Neural cell (in vitro differentiated cells): Measurements from ENCODE around the gene LAMA5. TPM values are rescaled to one million over a fixed set of nuclear protein-coding genes. Genes with fewer than 3 reads are reported as not detected.

ENCODE experiments used
- H2AFZ ChIP-seq: fragments of 200-600, 300-800 bp; sonication (generic), shearing (Covaris generic); 2 replicates; pipeline ENCODE4 v1.6.0; 2014; ENCODE audit warnings: low read depth, mild to moderate bottlenecking, antibody characterized with exemption, low read length, moderate library complexity
- H3F3A ChIP-seq: fragments of 200-600 bp; shearing (Covaris generic); 2 replicates; pipeline ENCODE4 v1.6.1; 2016; ENCODE audit warnings: mild to moderate bottlenecking, moderate library complexity, mixed read lengths, antibody characterized with exemption, low read length; ENCODE audit not compliant: insufficient read depth, poor library complexity, severe bottlenecking
- H3K27ac ChIP-seq: fragments of 200-600, 300-800 bp; sonication (generic), shearing (Covaris generic); 2 replicates; pipeline ENCODE4 v1.5.1; 2014; ENCODE audit warnings: mild to moderate bottlenecking, low read length, moderate library complexity
- H3K27me3 ChIP-seq: fragments of 300-800, 200-600 bp; sonication (generic), shearing (Covaris generic); 2 replicates; pipeline ENCODE4 v1.6.0; 2014; ENCODE audit warnings: mild to moderate bottlenecking, low read depth, low read length, moderate library complexity; ENCODE audit not compliant: insufficient read depth
- H3K36me3 ChIP-seq: fragments of 300-800, 200-600 bp; sonication (generic), shearing (Covaris generic); 2 replicates; pipeline ENCODE4 v1.5.1; 2014; ENCODE audit warnings: mild to moderate bottlenecking, antibody characterized with exemption, low read length, moderate library complexity; ENCODE audit not compliant: insufficient read depth
- H3K4me2 ChIP-seq: fragments of 300-800, 200-600 bp; sonication (generic), shearing (Covaris generic); 2 replicates; pipeline ENCODE4 v1.6.0; 2014; ENCODE audit warnings: mild to moderate bottlenecking, low read length
- H3K4me3 ChIP-seq: fragments of 300-800, 200-600 bp; sonication (generic), shearing (Covaris generic); 2 replicates; pipeline ENCODE4 v1.5.1; 2014; ENCODE audit warnings: mild to moderate bottlenecking, low read length, moderate library complexity
- H3K79me2 ChIP-seq: fragments of 200-600 bp; shearing (Covaris generic); replicated peaks from 2 replicates; pipeline ENCODE4 v1.6.0; 2014; ENCODE audit warnings: mild to moderate bottlenecking, low read length, moderate library complexity; ENCODE audit not compliant: insufficient read depth
- H3K9ac ChIP-seq: fragments of 300-800, 200-600 bp; sonication (generic), shearing (Covaris generic); 2 replicates; pipeline ENCODE4 v1.6.1; 2016; ENCODE audit warnings: mild to moderate bottlenecking, low read length, mixed read lengths
- H3K9me2 ChIP-seq: fragments of 200-600 bp; shearing (Covaris generic); 2 replicates; pipeline ENCODE4 v1.6.1; 2016; ENCODE audit warnings: mild to moderate bottlenecking, low read length, mixed read lengths; ENCODE audit not compliant: insufficient read depth
- H3K9me3 ChIP-seq: fragments of 200-600, 300-800 bp; sonication (generic), shearing (Covaris generic); 2 replicates; pipeline ENCODE4 v1.6.1; 2016; ENCODE audit warnings: mild to moderate bottlenecking, mixed run types, low read length, moderate library complexity, mixed read lengths
- H4K20me1 ChIP-seq: fragments of 200-600 bp; shearing (Covaris generic); 2 replicates; pipeline ENCODE4 v1.6.1; 2016; ENCODE audit warnings: mild to moderate bottlenecking, mixed run types; ENCODE audit not compliant: insufficient read depth
- EP300 ChIP-seq: fragments of 450-650 bp; conservative IDR thresholded peaks from 2 replicates; pipeline ENCODE4 v1.6.1; 2014; ENCODE audit warnings: antibody characterized with exemption, mild to moderate bottlenecking, moderate library complexity; ENCODE audit not compliant: poor library complexity, severe bottlenecking
- EZH2 ChIP-seq: fragments of 200-600, 300-800 bp; shearing (Covaris generic), sonication (generic); IDR thresholded peaks from 2 replicates; pipeline ENCODE4 v1.6.1; 2014; ENCODE audit warnings: antibody characterized with exemption, low read length, borderline replicate concordance, mild to moderate bottlenecking; ENCODE audit not compliant: insufficient read depth, poor library complexity, severe bottlenecking
- MXI1 ChIP-seq: fragments of 450-650 bp; conservative IDR thresholded peaks from 2 replicates; pipeline ENCODE4 v1.6.1; 2014; ENCODE audit warnings: antibody characterized with exemption, mild to moderate bottlenecking; ENCODE audit not compliant: poor library complexity, severe bottlenecking
- POLR2AphosphoS5 ChIP-seq: IDR thresholded peaks from 2 replicates; pipeline ENCODE4 v1.6.1; 2012
- RAD21 ChIP-seq: fragments of 450-650 bp; conservative IDR thresholded peaks from 2 replicates; pipeline ENCODE4 v1.6.1; 2014; ENCODE audit warnings: antibody characterized with exemption, mild to moderate bottlenecking, moderate library complexity
- SMC3 ChIP-seq: fragments of 450-650 bp; conservative IDR thresholded peaks from 2 replicates; pipeline ENCODE4 v1.6.1; 2014; ENCODE audit warnings: antibody characterized with exemption, mild to moderate bottlenecking, moderate library complexity; ENCODE audit not compliant: poor library complexity
- TAF1 ChIP-seq: IDR thresholded peaks from 2 replicates; pipeline ENCODE4 v1.6.1; 2012; ENCODE audit warnings: low read depth
- polyA plus RNA-seq: library from polyadenylated mRNA; depleted of rRNA; stranded (reverse); fragments of >200 nt; gene quantifications from 2 replicates; pipeline ENCODE4 v1.2.3, GENCODE V29; 2014
- TF ChIP-seq, protein P1 (sequence below): IDR thresholded peaks from 2 replicates; pipeline ENCODE4 v1.6.1; 2012; ENCODE audit warnings: borderline replicate concordance
- TF ChIP-seq, protein P2 (sequence below): fragments of 450-650 bp; IDR thresholded peaks from 2 replicates; pipeline ENCODE4 v1.5.1; 2014; ENCODE audit warnings: antibody characterized with exemption, mild to moderate bottlenecking, moderate library complexity; ENCODE audit not compliant: poor library complexity, severe bottlenecking

LAMA5 gene
- polyA plus RNA-seq, 1 donor from 2014 or later: 27.2 TPM

DNA sequence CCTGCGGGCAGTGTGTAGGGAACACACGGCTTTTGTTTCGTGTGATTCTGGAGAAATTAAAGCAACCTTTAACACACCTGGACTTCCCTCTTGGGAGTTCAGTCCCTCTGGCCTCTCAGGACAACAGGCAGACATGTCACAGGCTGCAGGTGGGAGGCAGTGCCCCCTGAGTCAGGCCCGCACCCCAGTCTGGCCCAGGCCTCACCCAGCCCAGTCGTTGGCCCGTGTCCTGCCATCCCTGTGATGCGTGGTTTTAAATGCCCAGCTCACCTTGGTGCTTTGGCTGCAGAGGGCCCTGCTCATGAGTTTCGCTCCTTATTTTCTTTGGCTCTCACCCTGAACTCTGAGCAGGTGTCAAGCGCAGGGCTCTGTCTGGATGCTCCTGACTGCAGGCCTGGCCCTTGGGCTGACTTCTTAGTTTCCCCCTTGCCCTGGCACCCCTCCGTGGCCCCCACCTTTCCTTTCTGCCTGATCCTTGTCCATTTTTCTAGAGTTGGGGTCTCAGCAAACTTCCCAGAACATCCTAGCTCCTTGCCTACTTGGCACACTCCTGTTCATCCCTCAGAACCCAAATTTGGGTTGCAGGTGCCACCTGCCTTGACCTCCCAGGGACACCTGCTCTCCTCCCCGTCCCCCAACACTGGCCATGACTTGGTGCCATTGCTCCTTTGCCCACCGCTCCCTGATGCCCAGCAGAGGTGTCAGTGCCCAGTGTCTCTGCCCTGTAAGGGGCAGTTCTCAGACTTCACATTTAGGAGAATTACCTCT lies 42.2 kb upstream of the LAMA5 start:
- Histone ChIP-seq H3K27me3 (no peaks in the 10 kb centered on the region), H2AFZ (no peak overlapping the region), H3K9me3 (no peaks in the 10 kb centered on the region), H3F3A (no peaks in the 10 kb centered on the region), H3K4me3 (no peak overlapping the region), H3K36me3 (no peaks in the 10 kb centered on the region), H3K79me2 (peaks cover 9% of the 10 kb centered on the region), H3K27ac (no peak overlapping the region), H4K20me1 (no peaks in the 10 kb centered on the region), H3K9ac (no peak overlapping the region), H3K4me2 (no peak overlapping the region), H3K9me2 (no peaks in the 10 kb centered on the region)
- TF ChIP-seq, protein P1, sequence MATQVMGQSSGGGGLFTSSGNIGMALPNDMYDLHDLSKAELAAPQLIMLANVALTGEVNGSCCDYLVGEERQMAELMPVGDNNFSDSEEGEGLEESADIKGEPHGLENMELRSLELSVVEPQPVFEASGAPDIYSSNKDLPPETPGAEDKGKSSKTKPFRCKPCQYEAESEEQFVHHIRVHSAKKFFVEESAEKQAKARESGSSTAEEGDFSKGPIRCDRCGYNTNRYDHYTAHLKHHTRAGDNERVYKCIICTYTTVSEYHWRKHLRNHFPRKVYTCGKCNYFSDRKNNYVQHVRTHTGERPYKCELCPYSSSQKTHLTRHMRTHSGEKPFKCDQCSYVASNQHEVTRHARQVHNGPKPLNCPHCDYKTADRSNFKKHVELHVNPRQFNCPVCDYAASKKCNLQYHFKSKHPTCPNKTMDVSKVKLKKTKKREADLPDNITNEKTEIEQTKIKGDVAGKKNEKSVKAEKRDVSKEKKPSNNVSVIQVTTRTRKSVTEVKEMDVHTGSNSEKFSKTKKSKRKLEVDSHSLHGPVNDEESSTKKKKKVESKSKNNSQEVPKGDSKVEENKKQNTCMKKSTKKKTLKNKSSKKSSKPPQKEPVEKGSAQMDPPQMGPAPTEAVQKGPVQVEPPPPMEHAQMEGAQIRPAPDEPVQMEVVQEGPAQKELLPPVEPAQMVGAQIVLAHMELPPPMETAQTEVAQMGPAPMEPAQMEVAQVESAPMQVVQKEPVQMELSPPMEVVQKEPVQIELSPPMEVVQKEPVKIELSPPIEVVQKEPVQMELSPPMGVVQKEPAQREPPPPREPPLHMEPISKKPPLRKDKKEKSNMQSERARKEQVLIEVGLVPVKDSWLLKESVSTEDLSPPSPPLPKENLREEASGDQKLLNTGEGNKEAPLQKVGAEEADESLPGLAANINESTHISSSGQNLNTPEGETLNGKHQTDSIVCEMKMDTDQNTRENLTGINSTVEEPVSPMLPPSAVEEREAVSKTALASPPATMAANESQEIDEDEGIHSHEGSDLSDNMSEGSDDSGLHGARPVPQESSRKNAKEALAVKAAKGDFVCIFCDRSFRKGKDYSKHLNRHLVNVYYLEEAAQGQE: no peak
- TF ChIP-seq RAD21 (no peak), TAF1 (no peak), EZH2 (no peak), EP300 (no peak), SMC3 (no peak), MXI1 (no peak), POLR2AphosphoS5 (no peak)
- TF ChIP-seq, protein P2, sequence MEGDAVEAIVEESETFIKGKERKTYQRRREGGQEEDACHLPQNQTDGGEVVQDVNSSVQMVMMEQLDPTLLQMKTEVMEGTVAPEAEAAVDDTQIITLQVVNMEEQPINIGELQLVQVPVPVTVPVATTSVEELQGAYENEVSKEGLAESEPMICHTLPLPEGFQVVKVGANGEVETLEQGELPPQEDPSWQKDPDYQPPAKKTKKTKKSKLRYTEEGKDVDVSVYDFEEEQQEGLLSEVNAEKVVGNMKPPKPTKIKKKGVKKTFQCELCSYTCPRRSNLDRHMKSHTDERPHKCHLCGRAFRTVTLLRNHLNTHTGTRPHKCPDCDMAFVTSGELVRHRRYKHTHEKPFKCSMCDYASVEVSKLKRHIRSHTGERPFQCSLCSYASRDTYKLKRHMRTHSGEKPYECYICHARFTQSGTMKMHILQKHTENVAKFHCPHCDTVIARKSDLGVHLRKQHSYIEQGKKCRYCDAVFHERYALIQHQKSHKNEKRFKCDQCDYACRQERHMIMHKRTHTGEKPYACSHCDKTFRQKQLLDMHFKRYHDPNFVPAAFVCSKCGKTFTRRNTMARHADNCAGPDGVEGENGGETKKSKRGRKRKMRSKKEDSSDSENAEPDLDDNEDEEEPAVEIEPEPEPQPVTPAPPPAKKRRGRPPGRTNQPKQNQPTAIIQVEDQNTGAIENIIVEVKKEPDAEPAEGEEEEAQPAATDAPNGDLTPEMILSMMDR: no peak

DNA sequence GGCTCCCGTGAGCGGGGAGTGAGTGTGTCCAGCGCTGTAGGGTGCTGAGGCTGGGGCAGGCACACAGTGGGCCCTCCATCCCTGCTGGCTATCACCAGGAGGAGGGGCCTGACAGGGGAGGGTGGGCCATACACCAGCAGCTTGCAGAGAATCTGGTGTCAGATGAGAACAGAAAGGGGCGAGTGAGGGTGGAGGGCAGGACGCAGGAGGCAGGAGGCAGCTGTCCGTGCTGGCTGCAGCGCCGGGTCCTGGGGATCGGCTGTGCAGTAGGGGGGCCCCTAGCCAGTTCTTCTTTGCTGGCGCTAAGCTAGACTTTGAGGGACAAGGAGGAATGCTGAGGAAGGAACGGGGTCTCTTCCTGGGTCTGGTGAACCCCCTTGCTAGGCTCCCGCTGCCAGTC lies 41.5 kb upstream of the LAMA5 start:
- no peak overlapping the region for H3K27ac ChIP-seq
- no peaks in the 10 kb centered on the region for H3K36me3 ChIP-seq
- H3K4me3 ChIP-seq: no peak overlapping the region
- no peaks in the 10 kb centered on the region for H3F3A ChIP-seq
- no peaks in the 10 kb centered on the region for H3K9me2 ChIP-seq
- H4K20me1 ChIP-seq: no peaks in the 10 kb centered on the region
- TF ChIP-seq EZH2 (no peak), RAD21 (no peak)
- TF ChIP-seq, protein P1: no peak
- H3K79me2 ChIP-seq: peaks cover 9% of the 10 kb centered on the region
- no peaks in the 10 kb centered on the region for H3K27me3 ChIP-seq
- H2AFZ ChIP-seq: no peak overlapping the region
- H3K4me2 ChIP-seq: no peak overlapping the region
- H3K9me3 ChIP-seq: no peaks in the 10 kb centered on the region
- H3K9ac ChIP-seq: no peak overlapping the region
